DND-41 (cell line): Measurements from ENCODE around the gene SH3GLB2.

Experiments
- ATAC-seq: fragments of 200-7000 bp; cut with Tn5 transposase; 3 replicates; pipeline ENCODE4 v1.9.1; 2021; ENCODE audit warnings: low read depth; ENCODE audit not compliant: insufficient read depth
- DNase-seq: peaks from one replicate; pipeline ENCODE4 v3.0.0-alpha.2; 2020
- H2AFZ ChIP-seq: 2 replicates; pipeline ENCODE4 v1.6.0; 2012; ENCODE audit warnings: low read depth, low read length
- H3K27ac ChIP-seq: 2 replicates; pipeline ENCODE4 v1.5.1; 2012; ENCODE audit warnings: low read length, inconsistent platforms
- H3K27me3 ChIP-seq: fragments of 200-600 bp; sonication (generic); 2 replicates; pipeline ENCODE4 v1.6.0; 2012; ENCODE audit warnings: low read length, mild to moderate bottlenecking, inconsistent platforms; ENCODE audit not compliant: insufficient read depth, poor library complexity
- H3K36me3 ChIP-seq: 2 replicates; pipeline ENCODE4 v1.5.1; 2012; ENCODE audit warnings: low read length, inconsistent platforms; ENCODE audit not compliant: insufficient read depth
- H3K4me1 ChIP-seq: 2 replicates; pipeline ENCODE4 v1.5.1; 2012; ENCODE audit warnings: mild to moderate bottlenecking, low read length; ENCODE audit not compliant: insufficient read depth
- H3K4me2 ChIP-seq: 2 replicates; pipeline ENCODE4 v1.6.0; 2012; ENCODE audit warnings: mild to moderate bottlenecking, moderate library complexity, low read length, inconsistent platforms; ENCODE audit not compliant: insufficient read depth
- H3K4me3 ChIP-seq, 2 experiments: fragments of 200-600 bp in 1 of 2; shearing (Covaris generic) in 1 of 2; 2 replicates each; pipeline ENCODE4 v1.5.1; 2012 to 2016; ENCODE audit warnings: inconsistent platforms in 2 of 2, low read length in 2 of 2, mild to moderate bottlenecking in 2 of 2, low read depth in 1 of 2, moderate library complexity in 1 of 2
- H3K79me2 ChIP-seq: 2 replicates; pipeline ENCODE4 v1.6.0; 2012; ENCODE audit warnings: low read length, inconsistent platforms; ENCODE audit not compliant: insufficient read depth
- H3K9ac ChIP-seq: 2 replicates; pipeline ENCODE4 v1.6.0; 2012; ENCODE audit warnings: low read depth, mild to moderate bottlenecking, inconsistent platforms, low read length, moderate library complexity
- H3K9me3 ChIP-seq: 2 replicates; pipeline ENCODE4 v1.5.1; 2012; ENCODE audit warnings: low read length, moderate library complexity, mild to moderate bottlenecking, inconsistent platforms; ENCODE audit not compliant: insufficient read depth, severe bottlenecking
- H4K20me1 ChIP-seq: 2 replicates; pipeline ENCODE4 v1.6.0; 2012; ENCODE audit warnings: low read length; ENCODE audit not compliant: insufficient read depth
- EZH2 ChIP-seq: IDR thresholded peaks from 3 replicates; pipeline ENCODE4 v1.6.1; 2012; ENCODE audit warnings: borderline replicate concordance, low read depth, mild to moderate bottlenecking, moderate library complexity, low read length, inconsistent platforms; ENCODE audit not compliant: severe bottlenecking
- TF ChIP-seq, protein P1 (sequence below): IDR thresholded peaks from 2 replicates; pipeline ENCODE4 v1.5.1; 2012; ENCODE audit warnings: borderline replicate concordance, low read length, moderate library complexity, mild to moderate bottlenecking; ENCODE audit not compliant: poor library complexity, severe bottlenecking; ENCODE audit errors: extremely low read depth

SH3GLB2 gene

DNA sequence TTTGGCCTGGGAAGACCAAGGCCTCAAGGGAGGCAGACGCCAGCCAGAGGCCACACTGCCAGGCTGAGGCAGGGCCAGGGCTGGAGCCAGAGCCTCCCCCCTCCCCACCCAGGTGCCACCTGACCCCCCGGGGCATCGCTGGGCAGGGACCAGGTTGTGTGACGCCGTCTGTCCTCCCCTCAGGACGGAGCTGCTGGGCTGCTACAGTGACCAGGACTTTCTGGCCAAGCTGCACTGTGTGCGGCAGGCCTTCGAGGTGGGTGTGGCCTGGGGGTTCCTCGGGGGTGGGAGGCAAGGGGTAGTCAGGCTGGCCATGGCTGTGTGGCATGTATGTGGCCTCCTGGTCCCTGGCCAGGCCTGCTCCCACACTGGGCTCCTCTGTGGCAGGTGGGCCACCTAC lies 34.9 kb upstream of the SH3GLB2 start:
- TF ChIP-seq, protein P1, sequence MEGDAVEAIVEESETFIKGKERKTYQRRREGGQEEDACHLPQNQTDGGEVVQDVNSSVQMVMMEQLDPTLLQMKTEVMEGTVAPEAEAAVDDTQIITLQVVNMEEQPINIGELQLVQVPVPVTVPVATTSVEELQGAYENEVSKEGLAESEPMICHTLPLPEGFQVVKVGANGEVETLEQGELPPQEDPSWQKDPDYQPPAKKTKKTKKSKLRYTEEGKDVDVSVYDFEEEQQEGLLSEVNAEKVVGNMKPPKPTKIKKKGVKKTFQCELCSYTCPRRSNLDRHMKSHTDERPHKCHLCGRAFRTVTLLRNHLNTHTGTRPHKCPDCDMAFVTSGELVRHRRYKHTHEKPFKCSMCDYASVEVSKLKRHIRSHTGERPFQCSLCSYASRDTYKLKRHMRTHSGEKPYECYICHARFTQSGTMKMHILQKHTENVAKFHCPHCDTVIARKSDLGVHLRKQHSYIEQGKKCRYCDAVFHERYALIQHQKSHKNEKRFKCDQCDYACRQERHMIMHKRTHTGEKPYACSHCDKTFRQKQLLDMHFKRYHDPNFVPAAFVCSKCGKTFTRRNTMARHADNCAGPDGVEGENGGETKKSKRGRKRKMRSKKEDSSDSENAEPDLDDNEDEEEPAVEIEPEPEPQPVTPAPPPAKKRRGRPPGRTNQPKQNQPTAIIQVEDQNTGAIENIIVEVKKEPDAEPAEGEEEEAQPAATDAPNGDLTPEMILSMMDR, result no peak
- TF ChIP-seq EZH2, result no peak
- Histone ChIP-seq H3K27ac (no peak overlapping the region), H3K4me1 (no peaks in the 10 kb centered on the region), H3K79me2 (no peaks in the 10 kb centered on the region), H4K20me1 (no peaks in the 10 kb centered on the region), H3K9ac (no peak overlapping the region), H3K4me2 (no peak overlapping the region), H3K4me3 (no peak overlapping the region), H3K9me3 (no peaks in the 10 kb centered on the region), H3K27me3 (no peaks in the 10 kb centered on the region), H3K36me3 (peaks cover 61% of the 10 kb centered on the region), H2AFZ (no peak overlapping the region)
- no peak for DNase-seq
- no peak for ATAC-seq

DNA sequence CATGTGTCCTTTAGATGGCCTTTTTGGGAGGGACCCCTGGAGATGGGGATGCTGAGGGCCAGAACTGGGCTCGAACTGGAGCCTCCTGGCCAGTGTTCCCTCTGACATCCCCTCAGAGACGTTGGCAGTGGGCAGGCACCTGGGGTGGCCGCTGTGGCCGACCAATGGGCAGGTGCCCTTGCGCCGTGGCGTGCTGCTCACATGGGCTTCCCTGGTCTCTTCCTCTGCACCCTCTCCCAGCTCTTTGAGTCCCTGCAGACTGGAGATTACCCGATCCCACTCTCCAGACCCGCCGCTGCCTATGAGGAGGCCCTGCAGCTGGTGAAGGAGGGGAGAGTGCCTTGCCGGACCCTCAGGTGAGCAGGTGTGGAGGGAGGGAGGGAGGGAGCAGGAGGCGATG lies 32.9 kb upstream of the SH3GLB2 start:
- Histone ChIP-seq H3K4me2 (no peak overlapping the region), H3K4me1 (no peaks in the 10 kb centered on the region), H3K9me3 (no peaks in the 10 kb centered on the region), H3K4me3 (no peak overlapping the region), H2AFZ (no peak overlapping the region), H3K27ac (no peak overlapping the region), H3K9ac (no peak overlapping the region), H4K20me1 (no peaks in the 10 kb centered on the region), H3K27me3 (no peaks in the 10 kb centered on the region), H3K36me3 (peaks cover 49% of the 10 kb centered on the region), H3K79me2 (no peaks in the 10 kb centered on the region)
- TF ChIP-seq, protein P1, result no peak
- no peak for TF ChIP-seq EZH2
- DNase-seq (no peak), ATAC-seq (no peak)

DNA sequence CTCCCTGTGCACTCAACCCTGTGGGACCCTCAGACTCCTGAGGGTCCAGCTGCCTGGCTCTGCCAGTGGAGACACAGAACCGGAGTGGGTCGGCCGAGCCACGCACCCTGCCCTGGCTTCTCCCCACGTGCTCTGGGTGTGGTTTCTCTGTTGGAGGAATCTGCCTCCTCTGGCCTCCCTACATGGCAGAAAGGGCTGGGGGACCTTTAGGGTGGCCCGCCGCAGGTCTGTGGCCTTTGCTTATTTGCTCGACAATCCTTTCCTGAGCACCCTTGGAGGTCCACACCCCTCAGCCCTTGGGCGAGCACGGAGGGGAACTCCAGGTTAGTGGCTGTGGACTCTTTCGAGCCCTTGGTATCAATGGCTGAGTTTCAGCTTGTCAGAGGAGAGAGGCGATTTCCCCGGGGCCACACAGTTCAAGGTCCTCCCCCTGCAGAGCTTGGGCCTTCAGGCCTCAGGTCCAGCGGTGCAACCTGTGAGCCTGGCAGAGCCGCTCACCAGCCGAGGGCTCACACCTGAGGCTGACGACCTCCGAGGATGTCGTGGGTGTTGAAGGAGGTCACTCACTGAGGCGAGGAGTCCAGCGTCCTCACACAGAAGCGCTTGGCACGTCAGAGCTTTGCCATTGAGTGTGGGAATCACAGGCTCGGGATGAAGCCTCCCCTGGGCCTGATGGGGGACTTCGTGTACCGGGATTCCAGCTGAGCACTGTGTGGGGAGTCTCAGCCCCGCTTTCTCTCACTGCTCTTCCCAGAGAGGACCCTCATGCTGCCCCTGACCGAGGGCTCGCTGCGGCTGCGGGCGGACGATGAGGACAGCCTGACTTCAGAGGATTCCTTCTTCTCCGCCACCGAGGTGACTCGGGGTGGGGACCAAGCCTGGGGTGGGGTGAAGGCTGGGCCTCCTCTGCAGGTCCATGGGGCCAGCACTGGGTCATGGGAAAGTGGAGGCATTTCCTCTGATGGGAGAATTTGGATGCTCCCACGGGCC lies 32.0 kb upstream of the SH3GLB2 start:
- no peak for ATAC-seq
- H3K4me2 ChIP-seq, result no peak overlapping the region
- H3K4me3 ChIP-seq, result no peak overlapping the region
- no peaks in the 10 kb centered on the region for H3K27me3 ChIP-seq
- no peaks in the 10 kb centered on the region for H3K4me1 ChIP-seq
- no peaks in the 10 kb centered on the region for H4K20me1 ChIP-seq
- no peak for TF ChIP-seq EZH2
- TF ChIP-seq, protein P1, result no peak
- DNase-seq, result no peak
- no peak overlapping the region for H3K9ac ChIP-seq
- H3K9me3 ChIP-seq, result no peaks in the 10 kb centered on the region
- H3K79me2 ChIP-seq, result no peaks in the 10 kb centered on the region
- H3K36me3 ChIP-seq, result peaks cover 40% of the 10 kb centered on the region
- H3K27ac ChIP-seq, result no peak overlapping the region
- no peak overlapping the region for H2AFZ ChIP-seq
